ENCODE results near the gene NES.

The NES gene

GRCh38 chr1:156662005-156662799, 15.0 kb downstream of the NES start:
- no peak for DNase-seq

GRCh38 chr1:156660752-156661112, 16.5 kb downstream of the NES start:
- DNase-seq, result no peak

GRCh38 chr1:156659988-156660751, 17.0 kb downstream of the NES start:
- DNase-seq, result peak; percentile 72

- no peak for DNase-seq
Measured at GRCh38 chr1:156659661-156659987, 17.6 kb downstream of the NES start.

- DNase-seq, result no peak
Measured at GRCh38 chr1:156658945-156659574, 18.1 kb downstream of the NES start.

GRCh38 chr1:156658496-156658895, 18.7 kb downstream of the NES start:
- no peak for DNase-seq

- DNase-seq, result no peak
Measured at GRCh38 chr1:156657741-156658319, 19.4 kb downstream of the NES start.

- DNase-seq, result no peak
Measured at GRCh38 chr1:156656806-156657740, 20.1 kb downstream of the NES start.

- DNase-seq, result no peak
Measured at GRCh38 chr1:156655904-156656516, 21.2 kb downstream of the NES start.

GRCh38 chr1:156655151-156655903, 21.9 kb downstream of the NES start:
- DNase-seq, result no peak

GRCh38 chr1:156654700-156655099, 22.5 kb downstream of the NES start:
- DNase-seq, result no peak

GRCh38 chr1:156652992-156653355, 24.2 kb downstream of the NES start:
- DNase-seq, result no peak

- DNase-seq, result no peak
Measured at GRCh38 chr1:156652131-156652991, 24.8 kb downstream of the NES start.

- DNase-seq, result no peak
Measured at GRCh38 chr1:156648951-156649350, 28.3 kb downstream of the NES start.

GRCh38 chr1:156648496-156648895, 28.7 kb downstream of the NES start:
- no peak for DNase-seq

GRCh38 chr1:156647351-156647750, 29.9 kb downstream of the NES start:
- no peak for DNase-seq

GRCh38 chr1:156646738-156647211, 30.4 kb downstream of the NES start:
- no peak for DNase-seq

- no peak for DNase-seq
Measured at GRCh38 chr1:156645666-156646065, 31.5 kb downstream of the NES start.

GRCh38 chr1:156645056-156645455, 32.2 kb downstream of the NES start:
- DNase-seq, result no peak

GRCh38 chr1:156644640-156645039, 32.6 kb downstream of the NES start:
- no peak for DNase-seq

All from SIG-M5 (cell line).